Stimulated activated CD8-positive, alpha-beta memory T cell treated with anti-CD3 and anti-CD28 coated beads, Interleukin-15, amount 100 ng/mL, for 48 hours (primary cell): ENCODE measurements around the gene TMEM91.

Source experiments
- DNase-seq, 2 donors: peaks; one replicate each; pipeline ENCODE4 v3.0.0-alpha.2; 2020; ENCODE audit warnings: low read depth in 2 of 2

TMEM91 gene

GRCh38 chr19:41431426-41432386 lies 55.4 kb downstream of the TMEM91 start:
- DNase-seq, result no peak

- DNase-seq, result no peak
Observed at GRCh38 chr19:41433171-41433570, 56.8 kb downstream of the TMEM91 start.
